Measurements from ENCODE around the gene APCDD1. TPM values are rescaled to one million over a fixed set of nuclear protein-coding genes. Genes with fewer than 3 reads are reported as not detected.

APCDD1 gene
- total and polyA plus RNA-seq, 7 experiments from 2014 or later: 0.16 to 0.81 TPM; not detected in 5

GRCh38 chr18:10419420-10420103 is 34.9 kb upstream of the APCDD1 start:
- DNase-seq (no peak), ATAC-seq (no peak)
- H3K27me3 Mint-ChIP-seq: peaks cover 0 to 28% (median 19%) of the 10 kb centered on the region in 5 donors
- CTCF ChIA-PET: interaction anchor here (0.7 kb wide), 1 partner anchor 1322 kb away, joined by 3 read pairs; no protein-coding TSS in a partner anchor
- Histone ChIP-seq H3K36me3 (ENCODE audit: control insufficient read depth in 2 of 3, insufficient read depth in 3 of 3, low read length in 3 of 3) (no peaks in the 10 kb centered on the region), H3K27me3 (ENCODE audit: control insufficient read depth in 2 of 2, insufficient read depth in 2 of 2, low read length in 2 of 2) (no peaks in the 10 kb centered on the region), H3K4me1 (ENCODE audit: control insufficient read depth in 2 of 2, insufficient read depth in 2 of 2, low read length in 2 of 2) (no peaks in the 10 kb centered on the region), H3K4me3 (ENCODE audit: low read length) (no peak overlapping the region), H3K9me3 (ENCODE audit: control insufficient read depth in 2 of 3, low read length in 3 of 3) (no peaks in the 10 kb centered on the region), H3K27ac (ENCODE audit: low read depth, low read length) (no peak overlapping the region)
- peaks cover 0 to 2% (median 0%) of the 10 kb centered on the region in 7 donors for H3K4me1 Mint-ChIP-seq
- H3K9me3 Mint-ChIP-seq: peaks cover 0 to 6% (median 0%) of the 10 kb centered on the region in 11 donors
- H3K27ac Mint-ChIP-seq: no peak overlapping the region
- intact Hi-C loops (cut with micrococcal nuclease): no loop called here
- POLR2A ChIA-PET: no interaction called here
- H3K4me3 Mint-ChIP-seq: no peak overlapping the region
- no peaks in the 10 kb centered on the region for H3K36me3 Mint-ChIP-seq

DNA sequence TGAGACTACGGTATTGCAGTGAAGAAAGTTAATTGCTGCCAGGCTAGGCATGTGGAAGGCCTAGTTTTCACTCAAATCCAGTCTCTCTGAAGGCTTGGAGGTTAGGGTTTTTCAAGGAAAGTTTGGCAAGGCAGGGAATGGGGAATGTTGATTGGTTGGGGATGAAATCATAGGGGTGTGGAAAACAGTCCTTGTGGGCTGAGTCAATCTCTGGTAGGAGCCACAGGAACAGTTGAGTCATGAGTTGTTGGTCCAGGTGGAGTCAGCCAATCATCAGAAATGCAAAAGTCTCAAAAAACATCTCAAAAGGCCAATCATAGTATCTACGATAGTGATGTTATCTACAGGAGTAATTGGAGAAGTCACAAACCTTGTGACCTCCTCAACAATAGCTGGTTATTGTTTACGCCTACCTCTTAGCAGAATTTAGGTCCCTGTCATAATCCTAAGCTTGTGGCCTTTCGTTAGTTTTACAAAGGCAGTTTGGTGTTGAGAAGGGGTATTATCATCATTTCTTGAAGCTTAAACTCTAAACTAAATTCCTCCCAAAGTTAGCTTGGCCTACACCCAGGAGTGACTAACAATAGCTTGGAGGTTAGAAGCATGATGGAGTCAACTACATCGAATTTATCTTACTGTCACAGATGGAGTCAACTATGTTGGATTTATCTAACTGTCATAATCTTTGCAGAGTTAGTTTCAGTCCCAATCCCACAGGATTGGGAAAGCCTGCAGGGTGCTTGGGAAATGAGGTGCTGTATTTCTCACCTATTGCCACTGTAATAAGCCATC is 33.7 kb upstream of the APCDD1 start:
- Histone ChIP-seq H3K9me3 (ENCODE audit: control insufficient read depth in 2 of 3, low read length in 3 of 3) (no peaks in the 10 kb centered on the region), H3K27me3 (ENCODE audit: control insufficient read depth in 2 of 2, insufficient read depth in 2 of 2, low read length in 2 of 2) (no peaks in the 10 kb centered on the region), H3K4me3 (ENCODE audit: low read length) (no peak overlapping the region), H3K27ac (ENCODE audit: low read depth, low read length) (no peak overlapping the region), H3K4me1 (ENCODE audit: control insufficient read depth in 2 of 2, insufficient read depth in 2 of 2, low read length in 2 of 2) (no peaks in the 10 kb centered on the region), H3K36me3 (ENCODE audit: control insufficient read depth in 2 of 3, insufficient read depth in 3 of 3, low read length in 3 of 3) (no peaks in the 10 kb centered on the region)
- H3K27ac Mint-ChIP-seq: no peak overlapping the region
- peaks cover 0 to 6% (median 0%) of the 10 kb centered on the region in 11 donors for H3K9me3 Mint-ChIP-seq
- CTCF ChIA-PET: no interaction called here
- H3K4me1 Mint-ChIP-seq: peaks cover 0 to 2% (median 0%) of the 10 kb centered on the region in 7 donors
- DNase-seq (no peak), ATAC-seq (no peak)
- peaks cover 0 to 29% (median 16%) of the 10 kb centered on the region in 5 donors for H3K27me3 Mint-ChIP-seq
- intact Hi-C loops (cut with micrococcal nuclease): no loop called here
- no peaks in the 10 kb centered on the region for H3K36me3 Mint-ChIP-seq
- H3K4me3 Mint-ChIP-seq: no peak overlapping the region
- POLR2A ChIA-PET: no interaction called here

- intact Hi-C loops (cut with micrococcal nuclease): no loop called here
- Mint-ChIP-seq H3K36me3 (no peaks in the 10 kb centered on the region), H3K27me3 (peaks cover 0 to 30% (median 12%) of the 10 kb centered on the region in 5 donors), H3K27ac (no peak overlapping the region), H3K9me3 (peaks cover 0 to 6% (median 0%) of the 10 kb centered on the region in 11 donors), H3K4me3 (no peak overlapping the region), H3K4me1 (peaks cover 0 to 2% (median 0%) of the 10 kb centered on the region in 7 donors)
- Histone ChIP-seq H3K4me1 (ENCODE audit: control insufficient read depth in 2 of 2, insufficient read depth in 2 of 2, low read length in 2 of 2) (no peaks in the 10 kb centered on the region), H3K9me3 (ENCODE audit: control insufficient read depth in 2 of 3, low read length in 3 of 3) (no peaks in the 10 kb centered on the region), H3K27me3 (ENCODE audit: control insufficient read depth in 2 of 2, insufficient read depth in 2 of 2, low read length in 2 of 2) (no peaks in the 10 kb centered on the region), H3K36me3 (ENCODE audit: control insufficient read depth in 2 of 3, insufficient read depth in 3 of 3, low read length in 3 of 3) (no peaks in the 10 kb centered on the region), H3K4me3 (ENCODE audit: low read length) (no peak overlapping the region), H3K27ac (ENCODE audit: low read depth, low read length) (no peak overlapping the region)
- ChIA-PET POLR2A (no interaction called here), CTCF (no interaction called here)
- no peak for ATAC-seq
- no peak for DNase-seq
Measured at GRCh38 chr18:10421859-10422258, 32.6 kb upstream of the APCDD1 start.

DNA sequence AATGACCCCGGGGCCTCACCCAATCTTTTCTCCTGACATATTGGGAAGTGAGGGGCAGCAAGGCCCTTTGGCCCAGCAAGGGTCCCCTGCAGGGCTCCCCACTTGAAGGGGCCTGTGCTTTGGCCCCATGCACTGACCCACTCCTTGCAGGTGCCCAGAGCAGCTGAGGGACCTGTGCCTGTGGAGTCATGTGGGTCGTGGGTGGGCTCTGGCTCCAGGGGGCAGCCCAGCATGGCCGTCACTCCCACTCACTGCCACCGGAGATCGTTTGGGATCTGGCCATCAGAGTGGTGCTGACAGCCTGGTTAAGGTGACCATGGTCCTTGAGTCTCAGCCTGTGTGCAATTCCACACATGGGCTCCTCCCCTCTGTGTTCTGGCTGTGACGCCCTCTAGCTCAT is 31.7 kb upstream of the APCDD1 start:
- H3K9me3 Mint-ChIP-seq: peaks cover 0 to 6% (median 0%) of the 10 kb centered on the region in 11 donors
- H3K4me3 Mint-ChIP-seq: no peak overlapping the region
- intact Hi-C loops (cut with micrococcal nuclease): no loop called here
- no peaks in the 10 kb centered on the region for H3K4me1 ChIP-seq (ENCODE audit: control insufficient read depth in 2 of 2, insufficient read depth in 2 of 2, low read length in 2 of 2)
- ChIA-PET CTCF (no interaction called here), POLR2A (no interaction called here)
- peaks cover 0 to 2% (median 0%) of the 10 kb centered on the region in 7 donors for H3K4me1 Mint-ChIP-seq
- no peak overlapping the region for H3K4me3 ChIP-seq (ENCODE audit: low read length)
- no peaks in the 10 kb centered on the region for H3K27me3 ChIP-seq (ENCODE audit: control insufficient read depth in 2 of 2, insufficient read depth in 2 of 2, low read length in 2 of 2)
- no peak overlapping the region for H3K27ac Mint-ChIP-seq
- H3K27me3 Mint-ChIP-seq: peaks cover 0 to 30% (median 20%) of the 10 kb centered on the region in 5 donors
- ATAC-seq (no peak), DNase-seq (no peak)
- no peaks in the 10 kb centered on the region for H3K9me3 ChIP-seq (ENCODE audit: control insufficient read depth in 2 of 3, low read length in 3 of 3)
- no peak overlapping the region for H3K27ac ChIP-seq (ENCODE audit: low read depth, low read length)
- H3K36me3 Mint-ChIP-seq: no peaks in the 10 kb centered on the region
- H3K36me3 ChIP-seq (ENCODE audit: control insufficient read depth in 2 of 3, insufficient read depth in 3 of 3, low read length in 3 of 3): no peaks in the 10 kb centered on the region

GRCh38 chr18:10424585-10425307 is 29.7 kb upstream of the APCDD1 start:
- peaks cover 0 to 6% (median 0%) of the 10 kb centered on the region in 11 donors for H3K9me3 Mint-ChIP-seq
- CTCF ChIA-PET: interaction anchor here (0.5 kb wide), 1 partner anchor 695 kb away, joined by 3 read pairs; no protein-coding TSS in a partner anchor
- no peak overlapping the region for H3K27ac Mint-ChIP-seq
- H3K4me1 Mint-ChIP-seq: peaks cover 0 to 2% (median 0%) of the 10 kb centered on the region in 7 donors
- no peak overlapping the region for H3K4me3 Mint-ChIP-seq
- POLR2A ChIA-PET: no interaction called here
- H3K27me3 Mint-ChIP-seq: peaks cover 0 to 36% (median 20%) of the 10 kb centered on the region in 5 donors
- Histone ChIP-seq H3K36me3 (ENCODE audit: control insufficient read depth in 2 of 3, insufficient read depth in 3 of 3, low read length in 3 of 3) (no peaks in the 10 kb centered on the region), H3K27me3 (ENCODE audit: control insufficient read depth in 2 of 2, insufficient read depth in 2 of 2, low read length in 2 of 2) (no peaks in the 10 kb centered on the region), H3K4me1 (ENCODE audit: control insufficient read depth in 2 of 2, insufficient read depth in 2 of 2, low read length in 2 of 2) (no peaks in the 10 kb centered on the region), H3K9me3 (ENCODE audit: control insufficient read depth in 2 of 3, low read length in 3 of 3) (no peaks in the 10 kb centered on the region), H3K4me3 (ENCODE audit: low read length) (no peak overlapping the region), H3K27ac (ENCODE audit: low read depth, low read length) (no peak overlapping the region)
- intact Hi-C loops (cut with micrococcal nuclease): no loop called here
- H3K36me3 Mint-ChIP-seq: no peaks in the 10 kb centered on the region
- DNase-seq (no peak), ATAC-seq (no peak)

DNA sequence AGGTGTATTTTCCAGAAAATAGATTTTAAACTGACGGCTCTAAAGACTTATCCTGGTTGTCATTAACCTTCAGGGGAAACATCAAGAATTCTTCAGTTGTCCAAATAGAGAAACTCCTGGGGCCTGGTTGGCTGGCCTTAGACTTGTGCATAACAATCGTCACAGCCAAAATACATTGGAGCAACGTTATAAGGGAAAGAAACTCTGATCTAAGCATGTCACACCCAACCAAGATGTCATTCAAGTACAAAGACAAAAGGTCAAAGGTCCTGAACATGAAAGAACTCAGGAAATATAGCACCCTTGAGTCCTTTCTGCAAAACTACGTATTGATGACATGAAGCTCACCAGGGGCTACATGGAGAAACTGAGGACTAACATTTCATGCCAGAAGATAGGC is 23.8 kb upstream of the APCDD1 start:
- Histone ChIP-seq H3K36me3 (ENCODE audit: control insufficient read depth in 2 of 3, insufficient read depth in 3 of 3, low read length in 3 of 3) (no peaks in the 10 kb centered on the region), H3K4me3 (ENCODE audit: low read length) (no peak overlapping the region), H3K27ac (ENCODE audit: low read depth, low read length) (no peak overlapping the region), H3K4me1 (ENCODE audit: control insufficient read depth in 2 of 2, insufficient read depth in 2 of 2, low read length in 2 of 2) (no peaks in the 10 kb centered on the region), H3K9me3 (ENCODE audit: control insufficient read depth in 2 of 3, low read length in 3 of 3) (no peaks in the 10 kb centered on the region), H3K27me3 (ENCODE audit: control insufficient read depth in 2 of 2, insufficient read depth in 2 of 2, low read length in 2 of 2) (no peaks in the 10 kb centered on the region)
- ATAC-seq: no peak
- ChIA-PET POLR2A (no interaction called here), CTCF (no interaction called here)
- Mint-ChIP-seq H3K27me3 (peaks cover 0 to 22% (median 8%) of the 10 kb centered on the region in 5 donors), H3K4me3 (no peak overlapping the region), H3K36me3 (no peaks in the 10 kb centered on the region), H3K4me1 (no peaks in the 10 kb centered on the region), H3K27ac (no peak overlapping the region), H3K9me3 (no peaks in the 10 kb centered on the region)
- intact Hi-C loops (cut with micrococcal nuclease): no loop called here
- DNase-seq: no peak
